ENCODE results near the gene GRM8. TPM values are rescaled to one million over a fixed set of nuclear protein-coding genes. Genes with fewer than 3 reads are reported as not detected.

The GRM8 gene
- 3.4 TPM for polyA plus RNA-seq (2013, experiment 1 of 4)
- polyA plus RNA-seq (2013, experiment 2 of 4) = 3.3 TPM
- polyA plus RNA-seq (2013, experiment 3 of 4) = 3.7 TPM
- polyA plus RNA-seq (2013, experiment 4 of 4) = 2.2 TPM

DNA sequence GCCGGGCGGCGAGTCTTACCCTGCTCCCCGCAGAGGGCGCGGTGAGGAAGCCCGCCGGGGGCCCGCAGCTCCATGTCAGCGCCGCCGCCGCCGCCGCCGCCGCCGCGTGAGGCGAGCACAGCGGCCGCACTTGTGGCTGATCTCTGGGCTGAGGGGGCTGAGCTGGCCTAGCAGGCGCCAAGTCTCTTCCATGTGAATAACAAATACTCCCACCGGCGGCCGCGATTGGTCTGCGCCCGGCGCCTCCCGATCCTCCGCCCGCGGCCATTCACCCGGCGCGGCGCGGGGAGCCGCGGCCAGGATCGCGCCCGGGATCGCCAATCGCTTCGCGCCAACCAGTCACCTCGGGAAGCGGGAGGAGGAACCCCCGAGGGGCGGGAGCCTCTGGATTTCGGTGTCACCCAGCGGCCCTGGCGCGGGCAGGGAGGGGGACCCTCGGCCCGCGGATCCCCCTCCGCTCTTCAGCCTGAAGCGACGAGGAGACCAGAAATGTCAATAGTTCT lies at the start of gene GRM8:
TSS of gene GRM8 (minus strand) at position 164 of the 503 bp plus-strand sequence.
- Histone ChIP-seq H3K9me3 (ENCODE audit: control insufficient read depth, low read length) (no peaks in the 10 kb centered on the region), H3K4me1 (ENCODE audit: control insufficient read depth, insufficient read depth, low read length) (no peaks in the 10 kb centered on the region), H3K4me3 (ENCODE audit: insufficient read depth, low read depth, low read length) (peak within 1 kb of the TSS; percentile 79), H3K27me3 (ENCODE audit: control insufficient read depth, insufficient read depth, low read length, poor library complexity, severe bottlenecking) (peaks cover 63% of the 10 kb centered on the region), H3K36me3 (ENCODE audit: control insufficient read depth, insufficient read depth, low read length) (no peaks in the 10 kb centered on the region), H3K27ac (ENCODE audit: insufficient read depth, low read depth, low read length, poor library complexity, severe bottlenecking) (no peak within 1 kb of the TSS)
- 0% methylated on average over 59 to 62 of the region's 62 CpGs for WGBS, 2 experiments

DNA sequence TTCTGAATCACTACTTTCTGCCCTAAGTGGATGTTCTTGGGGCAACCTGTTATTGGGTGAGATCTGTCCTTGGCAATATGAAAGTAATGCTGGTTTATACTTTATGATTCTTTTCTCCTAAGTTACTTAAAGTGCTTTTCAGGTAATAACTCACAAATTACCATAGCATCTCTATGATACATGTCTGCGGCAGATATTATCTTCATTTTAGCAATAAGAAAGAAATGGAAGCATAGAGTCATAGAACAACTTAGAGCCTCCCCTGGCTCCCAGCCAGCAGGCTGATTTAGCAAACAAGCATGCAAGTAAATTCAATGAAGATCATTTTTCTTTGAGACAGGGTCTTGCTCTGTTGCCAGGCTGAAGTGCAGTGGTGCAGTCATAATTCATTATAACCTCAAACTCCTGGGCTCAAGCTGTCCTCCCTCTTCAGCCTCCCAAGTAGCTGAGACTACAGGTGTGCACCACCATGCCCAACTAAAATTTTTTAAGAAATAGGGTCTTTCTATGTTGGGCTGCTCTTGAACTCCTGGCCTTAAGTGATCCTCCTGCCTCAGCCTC lies 38.1 kb upstream of the GRM8 start:
- H3K27ac ChIP-seq (ENCODE audit: insufficient read depth, low read depth, low read length, poor library complexity, severe bottlenecking) = no peak overlapping the region
- no peaks in the 10 kb centered on the region for H3K4me1 ChIP-seq (ENCODE audit: control insufficient read depth, insufficient read depth, low read length)
- no peaks in the 10 kb centered on the region for H3K9me3 ChIP-seq (ENCODE audit: control insufficient read depth, low read length)
- WGBS, 2 experiments = 100% methylated on average over 1 of the region's 1 CpG; no CpG with 5 or more reads in 1 of the 2 experiments
- no peaks in the 10 kb centered on the region for H3K36me3 ChIP-seq (ENCODE audit: control insufficient read depth, insufficient read depth, low read length)
- no peaks in the 10 kb centered on the region for H3K27me3 ChIP-seq (ENCODE audit: control insufficient read depth, insufficient read depth, low read length, poor library complexity, severe bottlenecking)
- H3K4me3 ChIP-seq (ENCODE audit: insufficient read depth, low read depth, low read length) = no peak overlapping the region

DNA sequence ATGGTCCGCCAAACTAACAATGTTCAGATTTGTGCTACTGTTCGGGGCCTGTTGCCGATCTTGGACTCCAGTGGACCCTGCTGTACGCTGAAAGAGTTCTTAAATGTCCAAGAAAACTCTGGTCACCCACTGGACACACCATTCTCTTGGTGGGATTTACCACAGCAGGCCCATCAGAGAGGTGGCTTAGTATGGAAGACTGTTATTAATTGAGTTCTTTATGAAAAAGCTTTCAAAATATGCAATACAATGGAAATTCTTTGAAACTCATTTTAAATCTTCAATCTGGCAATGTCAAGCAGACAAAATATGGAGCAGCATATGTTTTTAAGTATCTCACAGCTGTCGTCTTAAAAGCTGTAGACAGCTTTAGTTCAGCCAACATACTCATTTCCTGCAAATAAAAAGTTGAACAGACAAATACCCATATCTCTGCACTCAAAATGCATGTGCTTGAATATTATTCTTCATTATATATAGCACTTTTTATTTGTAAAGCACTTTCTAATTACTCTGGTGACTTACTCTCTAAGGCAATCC lies 37.4 kb upstream of the GRM8 start:
- H3K4me3 ChIP-seq (ENCODE audit: insufficient read depth, low read depth, low read length) = no peak overlapping the region
- H3K9me3 ChIP-seq (ENCODE audit: control insufficient read depth, low read length) = no peaks in the 10 kb centered on the region
- 94% methylated on average over 5 of the region's 5 CpGs for WGBS, 2 experiments
- no peaks in the 10 kb centered on the region for H3K27me3 ChIP-seq (ENCODE audit: control insufficient read depth, insufficient read depth, low read length, poor library complexity, severe bottlenecking)
- no peaks in the 10 kb centered on the region for H3K36me3 ChIP-seq (ENCODE audit: control insufficient read depth, insufficient read depth, low read length)
- no peak overlapping the region for H3K27ac ChIP-seq (ENCODE audit: insufficient read depth, low read depth, low read length, poor library complexity, severe bottlenecking)
- no peaks in the 10 kb centered on the region for H3K4me1 ChIP-seq (ENCODE audit: control insufficient read depth, insufficient read depth, low read length)

DNA sequence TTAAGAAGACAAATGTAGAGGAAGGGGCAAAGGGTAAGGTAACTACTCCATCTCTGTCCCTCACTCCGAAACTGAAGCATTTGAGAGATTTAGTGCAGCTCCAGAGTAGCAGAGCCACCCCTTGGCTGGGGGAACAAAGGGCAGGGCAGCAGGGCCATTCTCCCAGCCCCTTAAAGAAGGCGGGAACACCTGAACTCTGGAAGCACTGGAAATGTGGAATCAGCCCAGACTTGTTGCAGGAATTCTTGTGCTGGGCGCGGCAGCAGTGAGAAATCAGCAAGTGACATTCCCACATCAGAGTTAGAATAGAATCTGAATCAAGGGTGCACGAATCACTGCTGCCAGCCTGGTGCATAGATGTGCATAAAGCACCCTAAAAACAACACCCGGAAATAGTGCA lies 34.4 kb upstream of the GRM8 start:
- H3K4me1 ChIP-seq (ENCODE audit: control insufficient read depth, insufficient read depth, low read length) = no peaks in the 10 kb centered on the region
- H3K27me3 ChIP-seq (ENCODE audit: control insufficient read depth, insufficient read depth, low read length, poor library complexity, severe bottlenecking) = no peaks in the 10 kb centered on the region
- no peak overlapping the region for H3K27ac ChIP-seq (ENCODE audit: insufficient read depth, low read depth, low read length, poor library complexity, severe bottlenecking)
- no peak overlapping the region for H3K4me3 ChIP-seq (ENCODE audit: insufficient read depth, low read depth, low read length)
- 88 to 90% methylated on average over 6 of the region's 6 CpGs for WGBS, 2 experiments
- H3K9me3 ChIP-seq (ENCODE audit: control insufficient read depth, low read length) = no peaks in the 10 kb centered on the region
- no peaks in the 10 kb centered on the region for H3K36me3 ChIP-seq (ENCODE audit: control insufficient read depth, insufficient read depth, low read length)

DNA sequence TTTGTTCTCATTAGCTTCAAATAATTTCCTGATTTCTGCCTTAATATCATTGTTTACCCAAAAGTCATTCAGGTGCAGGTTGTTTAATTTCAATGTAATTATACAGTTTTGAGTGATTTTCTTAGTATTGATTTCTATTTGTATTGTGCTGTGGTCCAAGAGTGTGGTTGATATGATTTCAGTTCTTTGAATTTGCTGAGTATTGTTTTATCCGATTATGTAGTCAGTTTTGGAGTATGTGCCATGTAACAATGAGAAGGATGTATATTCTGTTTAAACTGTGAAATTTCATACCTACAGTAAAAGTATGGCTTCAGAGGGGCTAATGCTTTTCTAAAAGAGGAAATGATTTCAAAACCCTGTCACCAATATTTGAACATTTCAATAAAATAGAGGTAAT lies 17.4 kb upstream of the GRM8 start:
- Histone ChIP-seq H3K27ac (ENCODE audit: insufficient read depth, low read depth, low read length, poor library complexity, severe bottlenecking) (no peak overlapping the region), H3K9me3 (ENCODE audit: control insufficient read depth, low read length) (no peaks in the 10 kb centered on the region), H3K4me1 (ENCODE audit: control insufficient read depth, insufficient read depth, low read length) (no peaks in the 10 kb centered on the region), H3K4me3 (ENCODE audit: insufficient read depth, low read depth, low read length) (no peak overlapping the region), H3K36me3 (ENCODE audit: control insufficient read depth, insufficient read depth, low read length) (no peaks in the 10 kb centered on the region), H3K27me3 (ENCODE audit: control insufficient read depth, insufficient read depth, low read length, poor library complexity, severe bottlenecking) (no peaks in the 10 kb centered on the region)
- WGBS, 2 experiments = 96 to 100% methylated on average over 1 of the region's 1 CpG

DNA sequence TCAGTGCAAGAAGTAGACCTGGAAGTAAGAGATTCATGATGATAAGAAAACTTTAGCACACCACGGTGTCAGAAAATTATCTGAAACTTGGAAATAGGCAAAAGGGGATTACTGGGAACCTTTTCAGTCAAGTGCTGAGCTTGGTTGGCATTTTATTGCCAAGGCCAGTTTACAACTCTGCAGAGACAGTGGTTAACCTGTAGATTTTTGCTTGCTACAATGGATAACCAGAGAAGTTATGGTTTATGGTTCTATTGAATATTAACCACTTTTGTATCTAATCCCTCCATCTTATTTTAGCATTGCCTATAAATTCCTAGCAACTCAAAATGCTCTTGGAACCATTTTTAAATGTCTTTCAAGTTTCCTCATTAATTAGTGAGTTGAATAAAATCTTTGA lies 13.3 kb upstream of the GRM8 start:
- Histone ChIP-seq H3K9me3 (ENCODE audit: control insufficient read depth, low read length) (no peaks in the 10 kb centered on the region), H3K36me3 (ENCODE audit: control insufficient read depth, insufficient read depth, low read length) (no peaks in the 10 kb centered on the region), H3K27me3 (ENCODE audit: control insufficient read depth, insufficient read depth, low read length, poor library complexity, severe bottlenecking) (no peaks in the 10 kb centered on the region), H3K4me3 (ENCODE audit: insufficient read depth, low read depth, low read length) (no peak overlapping the region), H3K27ac (ENCODE audit: insufficient read depth, low read depth, low read length, poor library complexity, severe bottlenecking) (no peak overlapping the region), H3K4me1 (ENCODE audit: control insufficient read depth, insufficient read depth, low read length) (no peaks in the 10 kb centered on the region)
- WGBS, 2 experiments = 86 to 89% methylated on average over 1 of the region's 1 CpG

DNA sequence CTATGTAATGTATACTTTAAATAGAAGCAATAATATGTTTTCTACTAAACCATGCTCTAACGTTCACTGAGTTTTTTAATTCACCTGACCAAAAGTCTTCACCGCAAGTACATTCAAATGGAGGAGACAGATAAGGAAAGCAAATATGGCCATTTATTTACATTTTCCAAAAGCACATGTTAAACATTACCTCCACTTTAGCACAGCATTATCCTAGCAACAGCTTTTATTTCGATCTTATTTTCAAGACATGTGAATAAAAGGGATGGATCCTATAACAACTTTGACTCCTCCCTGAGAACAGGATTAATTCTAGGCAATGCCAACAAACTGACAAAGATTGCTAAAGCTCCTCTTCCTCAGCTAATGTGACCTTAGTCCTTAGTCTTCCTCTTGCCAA lies 11.5 kb upstream of the GRM8 start:
- no peaks in the 10 kb centered on the region for H3K27me3 ChIP-seq (ENCODE audit: control insufficient read depth, insufficient read depth, low read length, poor library complexity, severe bottlenecking)

DNA sequence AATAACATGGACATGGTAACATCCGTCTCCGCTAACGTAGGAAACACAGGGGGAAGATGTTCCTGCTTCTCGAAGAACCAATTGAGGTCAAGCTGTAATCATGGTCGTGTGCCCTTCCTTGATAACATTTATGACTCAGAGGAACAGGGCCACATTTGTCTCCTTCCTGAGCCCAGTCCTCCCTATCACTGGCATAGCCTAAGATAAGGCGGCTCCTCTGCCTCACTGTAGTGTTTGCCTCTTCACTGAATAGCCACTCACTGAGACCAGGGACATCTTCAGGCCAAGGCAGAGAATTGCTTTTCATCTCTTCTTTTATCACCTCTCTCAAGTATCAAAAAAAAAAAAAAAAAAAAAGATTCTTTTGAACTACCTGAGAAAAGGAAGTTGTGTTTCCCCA lies 5.4 kb upstream of the GRM8 start:
- Histone ChIP-seq H3K27ac (ENCODE audit: insufficient read depth, low read depth, low read length, poor library complexity, severe bottlenecking) (no peak overlapping the region), H3K27me3 (ENCODE audit: control insufficient read depth, insufficient read depth, low read length, poor library complexity, severe bottlenecking) (peaks cover 12% of the 10 kb centered on the region), H3K4me1 (ENCODE audit: control insufficient read depth, insufficient read depth, low read length) (no peaks in the 10 kb centered on the region), H3K9me3 (ENCODE audit: control insufficient read depth, low read length) (no peaks in the 10 kb centered on the region), H3K4me3 (ENCODE audit: insufficient read depth, low read depth, low read length) (no peak overlapping the region), H3K36me3 (ENCODE audit: control insufficient read depth, insufficient read depth, low read length) (no peaks in the 10 kb centered on the region)
- WGBS, 2 experiments = 86 to 88% methylated on average over 6 of the region's 6 CpGs

More for the DNA sequence above, 11.5 kb upstream of the GRM8 start:
- H3K4me3 ChIP-seq (ENCODE audit: insufficient read depth, low read depth, low read length) = no peak overlapping the region
- no peaks in the 10 kb centered on the region for H3K9me3 ChIP-seq (ENCODE audit: control insufficient read depth, low read length)
- H3K27ac ChIP-seq (ENCODE audit: insufficient read depth, low read depth, low read length, poor library complexity, severe bottlenecking) = no peak overlapping the region
- 94 to 97% methylated on average over 3 of the region's 3 CpGs for WGBS, 2 experiments
- no peaks in the 10 kb centered on the region for H3K36me3 ChIP-seq (ENCODE audit: control insufficient read depth, insufficient read depth, low read length)
- no peaks in the 10 kb centered on the region for H3K4me1 ChIP-seq (ENCODE audit: control insufficient read depth, insufficient read depth, low read length)

DNA sequence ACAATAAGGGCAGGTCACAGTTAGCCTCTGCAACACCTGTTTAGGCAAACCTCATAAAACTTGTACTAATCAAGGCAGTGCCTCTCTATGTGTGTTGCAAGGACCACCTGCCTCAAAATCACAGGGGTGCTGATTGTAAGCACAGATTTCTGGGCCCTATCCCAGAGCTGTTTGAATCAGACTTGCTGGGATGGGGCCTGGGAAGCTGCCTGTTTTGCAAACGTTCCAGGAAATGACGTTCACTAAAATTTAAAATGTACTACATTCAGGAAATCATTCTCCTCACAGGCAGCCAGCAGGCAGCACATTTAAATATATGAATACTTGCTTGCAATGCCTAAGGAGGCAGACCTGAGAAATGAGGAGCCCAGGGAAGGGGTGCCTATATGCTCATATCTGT lies 4.3 kb upstream of the GRM8 start:
- no peak overlapping the region for H3K27ac ChIP-seq (ENCODE audit: insufficient read depth, low read depth, low read length, poor library complexity, severe bottlenecking)
- H3K9me3 ChIP-seq (ENCODE audit: control insufficient read depth, low read length) = no peaks in the 10 kb centered on the region
- H3K36me3 ChIP-seq (ENCODE audit: control insufficient read depth, insufficient read depth, low read length) = no peaks in the 10 kb centered on the region
- 68 to 72% methylated on average over 2 of the region's 2 CpGs for WGBS, 2 experiments
- H3K4me3 ChIP-seq (ENCODE audit: insufficient read depth, low read depth, low read length) = no peak overlapping the region
- no peaks in the 10 kb centered on the region for H3K4me1 ChIP-seq (ENCODE audit: control insufficient read depth, insufficient read depth, low read length)
- H3K27me3 ChIP-seq (ENCODE audit: control insufficient read depth, insufficient read depth, low read length, poor library complexity, severe bottlenecking) = peaks cover 22% of the 10 kb centered on the region

DNA sequence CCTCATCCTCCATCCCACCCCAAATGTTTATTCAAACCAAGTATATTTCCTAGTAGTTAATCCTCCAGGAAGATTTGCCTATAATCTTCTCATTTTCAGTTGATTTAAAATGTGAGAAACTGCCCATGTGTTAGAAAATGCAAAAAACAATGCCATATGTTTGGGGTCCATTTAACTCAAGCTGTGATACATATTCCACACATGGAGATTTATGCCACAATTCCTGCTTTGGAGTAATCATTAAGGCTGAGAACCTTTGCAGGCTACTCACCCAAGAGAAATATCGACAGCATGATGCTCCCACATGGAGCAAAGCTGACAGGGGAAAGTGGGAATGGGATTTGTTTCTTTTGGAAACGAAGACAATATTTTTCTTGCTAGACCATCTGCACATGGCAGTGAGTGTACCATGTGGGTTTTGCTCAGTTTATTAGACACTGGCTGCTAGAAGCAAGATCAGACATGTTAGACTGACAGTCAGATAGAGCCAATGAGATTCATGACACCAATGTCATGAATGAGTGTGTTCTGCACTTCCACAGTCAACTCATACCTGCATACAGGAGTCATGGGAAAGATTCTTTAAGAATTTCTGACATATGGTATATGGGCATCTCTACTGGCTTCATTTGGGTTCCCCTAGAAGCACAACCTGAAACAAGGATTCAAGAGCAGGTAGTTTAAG lies 3.4 kb upstream of the GRM8 start:
- H3K27ac ChIP-seq (ENCODE audit: insufficient read depth, low read depth, low read length, poor library complexity, severe bottlenecking) = no peak overlapping the region
- WGBS, 2 experiments = 88 to 90% methylated on average over 2 of the region's 2 CpGs
- H3K4me1 ChIP-seq (ENCODE audit: control insufficient read depth, insufficient read depth, low read length) = no peaks in the 10 kb centered on the region
- H3K4me3 ChIP-seq (ENCODE audit: insufficient read depth, low read depth, low read length) = no peak overlapping the region
- no peaks in the 10 kb centered on the region for H3K9me3 ChIP-seq (ENCODE audit: control insufficient read depth, low read length)
- no peaks in the 10 kb centered on the region for H3K36me3 ChIP-seq (ENCODE audit: control insufficient read depth, insufficient read depth, low read length)
- peaks cover 31% of the 10 kb centered on the region for H3K27me3 ChIP-seq (ENCODE audit: control insufficient read depth, insufficient read depth, low read length, poor library complexity, severe bottlenecking)
